Thyroid gland (tissue), 4 donors: ENCODE measurements around the gene FRMD4A.

Source experiments
- POLR2A ChIP-seq, 2 donors: fragments of 450-650 bp; IDR thresholded peaks; one replicate each; pipeline ENCODE4 v1.6.1; 2017; ENCODE audit warnings: antibody characterized with exemption in 2 of 2, mild to moderate bottlenecking in 2 of 2, moderate library complexity in 1 of 2
- TF ChIP-seq, protein P1 (sequence below), 6 experiments: fragments of 200-600 bp in 3 of 6; fragments of 450-650 bp in 3 of 6; sonication (generic) in 3 of 6; IDR thresholded peaks; one replicate each; pipeline ENCODE4 v1.5.1; 2016 to 2019; ENCODE audit warnings: antibody characterized with exemption in 6 of 6, mild to moderate bottlenecking in 2 of 6, inconsistent platforms in 1 of 6, moderate library complexity in 1 of 6

DNA sequence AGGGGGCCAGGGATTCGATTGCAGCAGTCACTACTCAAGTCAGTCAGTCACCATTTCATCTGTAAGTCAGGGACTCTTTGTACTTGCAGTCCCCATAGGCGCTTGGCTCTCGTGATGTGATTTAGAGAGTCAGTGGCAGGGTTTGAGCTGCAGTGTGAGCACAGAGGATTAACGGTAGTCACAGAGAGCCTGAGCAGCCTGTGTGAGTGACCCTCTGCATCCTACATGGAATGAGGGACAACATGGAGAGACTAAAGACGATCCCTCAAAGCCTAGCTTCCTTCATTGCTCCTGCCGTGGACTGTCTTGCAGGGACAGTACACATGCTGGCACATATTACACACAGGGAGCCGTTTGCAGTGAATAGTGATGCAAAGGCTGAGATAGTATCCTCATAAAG lies 687.7 kb downstream of the FRMD4A start:
- TF ChIP-seq, protein P1, sequence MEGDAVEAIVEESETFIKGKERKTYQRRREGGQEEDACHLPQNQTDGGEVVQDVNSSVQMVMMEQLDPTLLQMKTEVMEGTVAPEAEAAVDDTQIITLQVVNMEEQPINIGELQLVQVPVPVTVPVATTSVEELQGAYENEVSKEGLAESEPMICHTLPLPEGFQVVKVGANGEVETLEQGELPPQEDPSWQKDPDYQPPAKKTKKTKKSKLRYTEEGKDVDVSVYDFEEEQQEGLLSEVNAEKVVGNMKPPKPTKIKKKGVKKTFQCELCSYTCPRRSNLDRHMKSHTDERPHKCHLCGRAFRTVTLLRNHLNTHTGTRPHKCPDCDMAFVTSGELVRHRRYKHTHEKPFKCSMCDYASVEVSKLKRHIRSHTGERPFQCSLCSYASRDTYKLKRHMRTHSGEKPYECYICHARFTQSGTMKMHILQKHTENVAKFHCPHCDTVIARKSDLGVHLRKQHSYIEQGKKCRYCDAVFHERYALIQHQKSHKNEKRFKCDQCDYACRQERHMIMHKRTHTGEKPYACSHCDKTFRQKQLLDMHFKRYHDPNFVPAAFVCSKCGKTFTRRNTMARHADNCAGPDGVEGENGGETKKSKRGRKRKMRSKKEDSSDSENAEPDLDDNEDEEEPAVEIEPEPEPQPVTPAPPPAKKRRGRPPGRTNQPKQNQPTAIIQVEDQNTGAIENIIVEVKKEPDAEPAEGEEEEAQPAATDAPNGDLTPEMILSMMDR (IDR thresholded peaks at IDR 0.05): no peak
- TF ChIP-seq POLR2A (IDR thresholded peaks at IDR 0.05): no peak
